ENCODE data around the gene IQGAP2.

IQGAP2 gene

DNA sequence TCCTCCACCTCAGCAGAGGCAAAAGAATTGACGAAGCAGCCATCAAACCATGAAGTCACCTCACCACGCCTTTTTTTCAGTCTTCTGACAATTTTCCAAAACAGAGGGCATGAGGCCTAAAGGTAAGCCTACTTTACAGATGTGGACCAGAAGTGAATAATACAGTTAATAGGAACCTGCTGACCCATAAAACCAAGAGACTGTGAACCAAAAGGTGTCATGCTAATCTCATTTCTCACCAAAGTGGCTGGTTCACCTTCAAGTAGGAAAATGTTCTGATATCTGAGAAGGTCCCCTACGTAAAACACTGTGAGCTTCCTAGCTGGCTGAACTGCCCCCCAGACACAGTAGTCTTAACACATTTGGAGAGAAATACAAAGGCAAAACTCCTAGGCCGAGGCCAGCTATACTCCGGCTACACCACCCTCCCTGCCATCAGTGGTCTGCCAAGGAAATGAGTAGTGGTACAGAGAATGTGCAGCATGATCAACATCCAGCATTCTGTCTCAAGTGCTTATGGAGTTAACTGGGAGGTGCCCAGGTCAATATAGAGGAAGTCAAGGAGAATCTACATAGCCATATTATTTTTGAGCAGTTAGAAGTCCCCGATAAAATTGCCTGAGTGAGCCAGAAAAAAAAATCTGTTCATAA, 239.4 kb downstream of the IQGAP2 start (continued):
- TF ChIP-seq, protein P1, sequence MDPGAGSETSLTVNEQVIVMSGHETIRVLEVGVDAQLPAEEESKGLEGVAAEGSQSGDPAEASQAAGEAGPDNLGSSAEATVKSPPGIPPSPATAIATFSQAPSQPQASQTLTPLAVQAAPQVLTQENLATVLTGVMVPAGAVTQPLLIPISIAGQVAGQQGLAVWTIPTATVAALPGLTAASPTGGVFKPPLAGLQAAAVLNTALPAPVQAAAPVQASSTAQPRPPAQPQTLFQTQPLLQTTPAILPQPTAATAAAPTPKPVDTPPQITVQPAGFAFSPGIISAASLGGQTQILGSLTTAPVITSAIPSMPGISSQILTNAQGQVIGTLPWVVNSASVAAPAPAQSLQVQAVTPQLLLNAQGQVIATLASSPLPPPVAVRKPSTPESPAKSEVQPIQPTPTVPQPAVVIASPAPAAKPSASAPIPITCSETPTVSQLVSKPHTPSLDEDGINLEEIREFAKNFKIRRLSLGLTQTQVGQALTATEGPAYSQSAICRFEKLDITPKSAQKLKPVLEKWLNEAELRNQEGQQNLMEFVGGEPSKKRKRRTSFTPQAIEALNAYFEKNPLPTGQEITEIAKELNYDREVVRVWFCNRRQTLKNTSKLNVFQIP (CRISPR knock-in tag; IDR thresholded peaks at IDR 0.05; ENCODE audit: borderline replicate concordance, low read depth), result no peak
- TF ChIP-seq TOX (CRISPR knock-in tag; IDR thresholded peaks at IDR 0.05; ENCODE audit: borderline replicate concordance) (no peak), ZFP30 (CRISPR knock-in tag; IDR thresholded peaks at IDR 0.05) (no peak), SNAI2 (CRISPR knock-in tag; IDR thresholded peaks at IDR 0.05) (no peak), ZC3H10 (CRISPR knock-in tag; IDR thresholded peaks at IDR 0.05) (no peak)
- TF ChIP-seq, protein P2, sequence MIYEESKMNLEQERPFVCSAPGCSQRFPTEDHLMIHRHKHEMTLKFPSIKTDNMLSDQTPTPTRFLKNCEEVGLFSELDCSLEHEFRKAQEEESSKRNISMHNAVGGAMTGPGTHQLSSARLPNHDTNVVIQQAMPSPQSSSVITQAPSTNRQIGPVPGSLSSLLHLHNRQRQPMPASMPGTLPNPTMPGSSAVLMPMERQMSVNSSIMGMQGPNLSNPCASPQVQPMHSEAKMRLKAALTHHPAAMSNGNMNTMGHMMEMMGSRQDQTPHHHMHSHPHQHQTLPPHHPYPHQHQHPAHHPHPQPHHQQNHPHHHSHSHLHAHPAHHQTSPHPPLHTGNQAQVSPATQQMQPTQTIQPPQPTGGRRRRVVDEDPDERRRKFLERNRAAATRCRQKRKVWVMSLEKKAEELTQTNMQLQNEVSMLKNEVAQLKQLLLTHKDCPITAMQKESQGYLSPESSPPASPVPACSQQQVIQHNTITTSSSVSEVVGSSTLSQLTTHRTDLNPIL (CRISPR knock-in tag; IDR thresholded peaks at IDR 0.05; ENCODE audit: low read depth), result no peak

DNA sequence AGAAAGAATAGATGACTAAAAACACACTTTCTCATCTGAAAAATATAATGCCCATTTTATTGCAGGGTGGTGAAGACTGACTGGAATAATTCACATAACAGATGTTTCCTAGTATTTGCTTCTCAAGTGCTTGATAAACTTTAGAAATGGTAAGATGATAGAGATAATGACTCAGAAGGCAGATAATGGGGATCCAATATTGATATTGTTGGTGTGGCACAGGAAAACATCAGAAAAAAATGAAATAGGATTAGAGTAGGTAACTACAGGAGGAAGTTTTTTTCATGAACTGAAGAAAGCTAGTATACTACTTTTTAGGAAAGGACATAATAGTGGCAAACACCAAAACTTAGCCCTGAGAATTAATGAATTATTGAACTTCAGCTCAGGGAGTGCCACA, 240.3 kb downstream of the IQGAP2 start:
- ATAC-seq, result no peak
- TF ChIP-seq ZNF70 (CRISPR knock-in tag; IDR thresholded peaks at IDR 0.05), result no peak
- TF ChIP-seq PPARA (CRISPR knock-in tag; IDR thresholded peaks at IDR 0.05; ENCODE audit: borderline replicate concordance), result no peak
- no peak for TF ChIP-seq ZNF8 (CRISPR knock-in tag; IDR thresholded peaks at IDR 0.05)
- no peak for TF ChIP-seq BACH2 (CRISPR knock-in tag; IDR thresholded peaks at IDR 0.05; ENCODE audit: borderline replicate concordance)
- TF ChIP-seq RARB (CRISPR knock-in tag; IDR thresholded peaks at IDR 0.05), result no peak
- TF ChIP-seq ISL1 (CRISPR knock-in tag; IDR thresholded peaks at IDR 0.05), result no peak
- TF ChIP-seq SNAI2 (CRISPR knock-in tag; IDR thresholded peaks at IDR 0.05), result no peak
- no peak for TF ChIP-seq GLIS3 (CRISPR knock-in tag; IDR thresholded peaks at IDR 0.05)
- TF ChIP-seq ESRRG (CRISPR knock-in tag; IDR thresholded peaks at IDR 0.05), result no peak

DNA sequence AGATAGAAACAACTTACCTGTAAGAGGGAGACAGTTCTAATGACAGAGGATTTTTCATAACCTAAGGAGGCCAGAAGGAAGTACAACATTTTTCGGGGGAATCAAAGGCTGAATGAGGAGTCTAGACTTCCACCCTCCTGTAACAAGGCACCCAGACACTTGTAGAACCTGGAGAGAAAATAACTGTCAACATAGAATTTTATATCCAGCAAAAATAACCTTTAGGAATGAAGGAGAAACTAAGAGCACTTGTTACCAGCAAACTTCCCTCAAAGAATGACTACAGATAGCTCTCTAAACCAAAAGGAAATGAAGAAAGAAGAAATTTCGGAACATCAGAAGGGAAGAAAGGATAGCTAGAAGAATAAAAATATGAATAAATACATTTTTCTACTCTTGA, 246.1 kb downstream of the IQGAP2 start:
- ATAC-seq, result no peak
- TF ChIP-seq, protein P3, sequence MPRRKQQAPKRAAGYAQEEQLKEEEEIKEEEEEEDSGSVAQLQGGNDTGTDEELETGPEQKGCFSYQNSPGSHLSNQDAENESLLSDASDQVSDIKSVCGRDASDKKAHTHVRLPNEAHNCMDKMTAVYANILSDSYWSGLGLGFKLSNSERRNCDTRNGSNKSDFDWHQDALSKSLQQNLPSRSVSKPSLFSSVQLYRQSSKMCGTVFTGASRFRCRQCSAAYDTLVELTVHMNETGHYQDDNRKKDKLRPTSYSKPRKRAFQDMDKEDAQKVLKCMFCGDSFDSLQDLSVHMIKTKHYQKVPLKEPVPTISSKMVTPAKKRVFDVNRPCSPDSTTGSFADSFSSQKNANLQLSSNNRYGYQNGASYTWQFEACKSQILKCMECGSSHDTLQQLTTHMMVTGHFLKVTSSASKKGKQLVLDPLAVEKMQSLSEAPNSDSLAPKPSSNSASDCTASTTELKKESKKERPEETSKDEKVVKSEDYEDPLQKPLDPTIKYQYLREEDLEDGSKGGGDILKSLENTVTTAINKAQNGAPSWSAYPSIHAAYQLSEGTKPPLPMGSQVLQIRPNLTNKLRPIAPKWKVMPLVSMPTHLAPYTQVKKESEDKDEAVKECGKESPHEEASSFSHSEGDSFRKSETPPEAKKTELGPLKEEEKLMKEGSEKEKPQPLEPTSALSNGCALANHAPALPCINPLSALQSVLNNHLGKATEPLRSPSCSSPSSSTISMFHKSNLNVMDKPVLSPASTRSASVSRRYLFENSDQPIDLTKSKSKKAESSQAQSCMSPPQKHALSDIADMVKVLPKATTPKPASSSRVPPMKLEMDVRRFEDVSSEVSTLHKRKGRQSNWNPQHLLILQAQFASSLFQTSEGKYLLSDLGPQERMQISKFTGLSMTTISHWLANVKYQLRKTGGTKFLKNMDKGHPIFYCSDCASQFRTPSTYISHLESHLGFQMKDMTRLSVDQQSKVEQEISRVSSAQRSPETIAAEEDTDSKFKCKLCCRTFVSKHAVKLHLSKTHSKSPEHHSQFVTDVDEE (CRISPR knock-in tag; IDR thresholded peaks at IDR 0.05), result no peak
- TF ChIP-seq SNAI2 (CRISPR knock-in tag; IDR thresholded peaks at IDR 0.05), result no peak
- no peak for TF ChIP-seq ZNF565 (CRISPR knock-in tag; conservative IDR thresholded peaks at IDR 0.05; ENCODE audit: low read depth)
- no peak for TF ChIP-seq ZFP3 (CRISPR knock-in tag; IDR thresholded peaks at IDR 0.05)
- TF ChIP-seq PPARA (CRISPR knock-in tag; IDR thresholded peaks at IDR 0.05; ENCODE audit: borderline replicate concordance), result no peak
- no peak for TF ChIP-seq ZC3H10 (CRISPR knock-in tag; IDR thresholded peaks at IDR 0.05)
- TF ChIP-seq ISL1 (CRISPR knock-in tag; IDR thresholded peaks at IDR 0.05), result no peak
- TF ChIP-seq BACH2 (CRISPR knock-in tag; IDR thresholded peaks at IDR 0.05; ENCODE audit: borderline replicate concordance), result no peak
- no peak for TF ChIP-seq ZNF8 (CRISPR knock-in tag; IDR thresholded peaks at IDR 0.05)
- no peak for TF ChIP-seq ZFP30 (CRISPR knock-in tag; IDR thresholded peaks at IDR 0.05)
- TF ChIP-seq RARB (CRISPR knock-in tag; IDR thresholded peaks at IDR 0.05), result no peak
- TF ChIP-seq, protein P4, sequence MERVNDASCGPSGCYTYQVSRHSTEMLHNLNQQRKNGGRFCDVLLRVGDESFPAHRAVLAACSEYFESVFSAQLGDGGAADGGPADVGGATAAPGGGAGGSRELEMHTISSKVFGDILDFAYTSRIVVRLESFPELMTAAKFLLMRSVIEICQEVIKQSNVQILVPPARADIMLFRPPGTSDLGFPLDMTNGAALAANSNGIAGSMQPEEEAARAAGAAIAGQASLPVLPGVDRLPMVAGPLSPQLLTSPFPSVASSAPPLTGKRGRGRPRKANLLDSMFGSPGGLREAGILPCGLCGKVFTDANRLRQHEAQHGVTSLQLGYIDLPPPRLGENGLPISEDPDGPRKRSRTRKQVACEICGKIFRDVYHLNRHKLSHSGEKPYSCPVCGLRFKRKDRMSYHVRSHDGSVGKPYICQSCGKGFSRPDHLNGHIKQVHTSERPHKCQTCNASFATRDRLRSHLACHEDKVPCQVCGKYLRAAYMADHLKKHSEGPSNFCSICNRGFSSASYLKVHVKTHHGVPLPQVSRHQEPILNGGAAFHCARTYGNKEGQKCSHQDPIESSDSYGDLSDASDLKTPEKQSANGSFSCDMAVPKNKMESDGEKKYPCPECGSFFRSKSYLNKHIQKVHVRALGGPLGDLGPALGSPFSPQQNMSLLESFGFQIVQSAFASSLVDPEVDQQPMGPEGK (CRISPR knock-in tag; IDR thresholded peaks at IDR 0.05; ENCODE audit: borderline replicate concordance), result no peak
- TF ChIP-seq, protein P1 (CRISPR knock-in tag; IDR thresholded peaks at IDR 0.05; ENCODE audit: borderline replicate concordance, low read depth), result no peak
- TF ChIP-seq TCF4 (CRISPR knock-in tag; IDR thresholded peaks at IDR 0.05; ENCODE audit: borderline replicate concordance), result no peak
- TF ChIP-seq, protein P2 (CRISPR knock-in tag; IDR thresholded peaks at IDR 0.05; ENCODE audit: low read depth), result no peak
- no peak for TF ChIP-seq GLIS3 (CRISPR knock-in tag; IDR thresholded peaks at IDR 0.05)

All from SK-N-SH treated with all-trans-retinoic acid at 6 μM for 48 hours (cell line).